B cell (primary cell): ENCODE data around the gene SOX8. TPM values are rescaled to one million over a fixed set of nuclear protein-coding genes. Genes with fewer than 3 reads are reported as not detected.
"Not testable (repeated sequence)": the region's sequence is repeated elsewhere in the genome, so short reads cannot be mapped to it uniquely, and the experiment has no call there.

ENCODE experiments used
- ATAC-seq: fragments of 200-7000 bp; cut with Tn5 transposase; one replicate; pipeline ENCODE4 v1.10.0; 2021; ENCODE audit warnings: low read depth, mild to moderate bottlenecking, moderate number of reproducible peaks, moderate library complexity
- CTCF ChIA-PET: fragments of 350-600 bp; sonication (Branson Sonifier 250); formaldehyde crosslinking; loops from one replicate; lab custom pipeline; 2021; ENCODE audit warnings: antibody characterized with exemption, inconsistent platforms; lab: Charles Lee
- POLR2A ChIA-PET: fragments of 350-600 bp; sonication (Branson Sonifier 250); formaldehyde crosslinking; loops from one replicate; lab custom pipeline; 2021; ENCODE audit warnings: antibody characterized with exemption; lab: Charles Lee
- DNase-seq: peaks from one replicate; pipeline ENCODE4 v3.0.0; 2013
- H2AFZ ChIP-seq: 2 replicates; pipeline ENCODE4 v1.6.1; 2012; ENCODE audit warnings: mild to moderate bottlenecking, low read depth, low read length; ENCODE audit not compliant: insufficient read depth, poor library complexity, severe bottlenecking
- H3K27ac ChIP-seq, 2 donors: 1 replicate in 1 of 2; 2 replicates in 1 of 2; pipeline ENCODE4 v1.5.1; 2012 to 2013; ENCODE audit warnings: low read length in 2 of 2, mild to moderate bottlenecking in 2 of 2, moderate library complexity in 1 of 2
- H3K27me3 ChIP-seq, 4 experiments: fragments of 200-600 bp in 1 of 4; sonication (generic) in 1 of 4; replicated peaks in 1 of 4; 1 replicate in 2 of 4; 2 replicates in 2 of 4; pipeline versions ENCODE4 v1.6.1 to v1.7.0; 2013 to 2016; ENCODE audit warnings: low read length in 3 of 4, mild to moderate bottlenecking in 2 of 4, mixed read lengths in 1 of 4, moderate library complexity in 1 of 4; ENCODE audit not compliant: insufficient read depth in 4 of 4, control insufficient read depth in 3 of 4; ENCODE audit errors: control extremely low read depth in 1 of 4
- H3K36me3 ChIP-seq, 2 experiments: replicated peaks in 1 of 2; 1 replicate in 1 of 2; 2 replicates in 1 of 2; pipeline versions ENCODE4 v1.6.1 to v1.7.1; 2013; ENCODE audit warnings: low read length in 1 of 2; ENCODE audit not compliant: insufficient read depth in 2 of 2, control insufficient read depth in 1 of 2; ENCODE audit errors: control extremely low read depth in 1 of 2, extremely low read depth in 1 of 2
- H3K4me1 ChIP-seq, 2 donors: fragments of 200-600 bp in 1 of 2; sonication (generic) in 1 of 2; 1 replicate in 1 of 2; 2 replicates in 1 of 2; pipeline versions ENCODE4 v1.5.1 to v1.6.1; 2013 to 2017; ENCODE audit warnings: low read length in 2 of 2; ENCODE audit not compliant: control insufficient read depth in 2 of 2, insufficient read depth in 2 of 2
- H3K4me2 ChIP-seq: replicated peaks from 2 replicates; pipeline ENCODE3; 2012; ENCODE audit warnings: mild to moderate bottlenecking, low read depth, low read length; ENCODE audit not compliant: poor library complexity, severe bottlenecking
- H3K4me3 ChIP-seq, 5 experiments: fragments of 200-600 bp in 1 of 5; sonication (generic) in 1 of 5; 1 replicate in 3 of 5; 2 replicates in 2 of 5; pipeline versions ENCODE4 v1.5.1 to v1.7.0; 2011 to 2016; ENCODE audit warnings: low read length in 4 of 5, mild to moderate bottlenecking in 4 of 5, low read depth in 2 of 5, control low read depth in 1 of 5, moderate library complexity in 1 of 5; ENCODE audit not compliant: insufficient read depth in 1 of 5; ENCODE audit errors: control extremely low read depth in 1 of 5, extremely low read depth in 1 of 5
- H3K79me2 ChIP-seq: fragments of 200-600 bp; sonication (generic); one replicate; pipeline ENCODE4 v1.6.0; 2016; ENCODE audit warnings: low read length; ENCODE audit not compliant: control insufficient read depth, insufficient read depth
- H3K9ac ChIP-seq: fragments of 200-600 bp; sonication (generic); 2 replicates; pipeline ENCODE4 v1.6.1; 2017; ENCODE audit warnings: mild to moderate bottlenecking, low read length, moderate library complexity
- H3K9me3 ChIP-seq, 3 donors: one replicate each; pipeline versions ENCODE4 v1.6.1 to v1.7.1; 2013; ENCODE audit warnings: low read length in 2 of 3; ENCODE audit not compliant: control insufficient read depth in 2 of 3, insufficient read depth in 1 of 3; ENCODE audit errors: control extremely low read depth in 1 of 3
- H4K20me1 ChIP-seq: 2 replicates; pipeline ENCODE4 v1.6.0; 2012; ENCODE audit warnings: mild to moderate bottlenecking, low read length; ENCODE audit not compliant: insufficient read depth, control insufficient read depth, poor library complexity, severe bottlenecking
- H3K27ac Mint-ChIP-seq: one replicate; pipeline ENCODE4 v1.8.0; 2021; ENCODE audit warnings: mixed read lengths
- H3K27me3 Mint-ChIP-seq: one replicate; pipeline ENCODE4 v1.8.0; 2021; ENCODE audit warnings: mixed read lengths
- H3K4me1 Mint-ChIP-seq: one replicate; pipeline ENCODE4 v1.8.0; 2021; ENCODE audit warnings: mixed read lengths
- H3K4me3 Mint-ChIP-seq: one replicate; pipeline ENCODE4 v1.8.0; 2021; ENCODE audit warnings: mixed read lengths
- H3K9me3 Mint-ChIP-seq: one replicate; pipeline ENCODE4 v1.8.0; 2022; ENCODE audit warnings: mixed read lengths; ENCODE audit not compliant: insufficient read depth
- EZH2 ChIP-seq: IDR thresholded peaks from 2 replicates; pipeline ENCODE4 v1.6.1; 2012; ENCODE audit warnings: borderline replicate concordance, low read depth, mild to moderate bottlenecking, moderate library complexity, low read length; ENCODE audit not compliant: insufficient read depth, poor library complexity, severe bottlenecking
- WGBS: methylation state at CpG from one replicate; pipeline ENCODE4 v1.1.5; 2013; ENCODE audit warnings: missing lambda C conversion rate; ENCODE audit not compliant: insufficient coverage; 5-methylcytosine and 5-hydroxymethylcytosine counted together
- intact Hi-C: fragments of 100-400 bp; cut with micrococcal nuclease; formaldehyde crosslinking; loops from one replicate; pipeline ENCODE4 v1.10.0; 2022
- polyA plus RNA-seq: library from polyadenylated mRNA; depleted of rRNA; stranded (reverse); fragments of >200 nt; gene quantifications from 2 replicates; pipeline ENCODE4 v1.2.3, GENCODE V29; 2012
- total RNA-seq, 2 donors: library from RNA; stranded (reverse); fragments of 120-200 nt in 1 of 2; gene quantifications; 1 replicate in 1 of 2; 2 replicates in 1 of 2; pipeline versions ENCODE4 v1.2.3 to v1.2.4, GENCODE V29; 2013 to 2022
- TF ChIP-seq, protein P1 (sequence below): fragments of 200-600 bp; IDR thresholded peaks from one replicate; pipeline ENCODE4 v1.8.0; 2022; ENCODE audit warnings: antibody characterized with exemption, mild to moderate bottlenecking

The SOX8 gene
- total and polyA plus RNA-seq, 2 donors (not counting 1 experiment from before 2014, with no cell fraction given) = 0.03 to 1.2 TPM

- Histone ChIP-seq H3K4me3 (no peak overlapping the region), H3K4me2 (no peak overlapping the region), H3K79me2 (peaks cover 26% of the 10 kb centered on the region), H4K20me1 (peaks cover 11% of the 10 kb centered on the region), H3K27ac (no peak overlapping the region), H2AFZ (no peak overlapping the region), H3K4me1 (no peaks in the 10 kb centered on the region), H3K9ac (no peak overlapping the region), H3K36me3 (peaks cover 0 to 27% of the 10 kb centered on the region in 2 experiments), H3K9me3 (no peaks in the 10 kb centered on the region), H3K27me3 (no peaks in the 10 kb centered on the region)
- Mint-ChIP-seq H3K27me3 (no peaks in the 10 kb centered on the region), H3K4me1 (no peaks in the 10 kb centered on the region), H3K9me3 (no peaks in the 10 kb centered on the region), H3K4me3 (no peak overlapping the region), H3K27ac (no peak overlapping the region)
- CTCF ChIA-PET = no interaction called here
- POLR2A ChIA-PET = no interaction called here
- intact Hi-C loops = no loop called here
- no peak for ATAC-seq
- WGBS = 86% methylated on average over 16 of the region's 22 CpGs
- no peak for DNase-seq
- no peak for TF ChIP-seq EZH2
These were observed 29.8 kb upstream of the SOX8 start for GRCh38 chr16:951660-952301.

- Histone ChIP-seq H3K36me3 (peaks cover 0 to 22% of the 10 kb centered on the region in 2 experiments), H3K4me2 (no peak overlapping the region), H2AFZ (no peak overlapping the region), H3K27ac (no peak overlapping the region), H3K79me2 (peaks cover 26% of the 10 kb centered on the region), H3K9me3 (no peaks in the 10 kb centered on the region), H4K20me1 (peaks cover 11% of the 10 kb centered on the region), H3K27me3 (no peaks in the 10 kb centered on the region), H3K4me1 (no peaks in the 10 kb centered on the region), H3K4me3 (no peak overlapping the region), H3K9ac (no peak overlapping the region)
- CTCF ChIA-PET = no interaction called here
- POLR2A ChIA-PET = no interaction called here
- no peak for TF ChIP-seq EZH2
- TF ChIP-seq, protein P1, sequence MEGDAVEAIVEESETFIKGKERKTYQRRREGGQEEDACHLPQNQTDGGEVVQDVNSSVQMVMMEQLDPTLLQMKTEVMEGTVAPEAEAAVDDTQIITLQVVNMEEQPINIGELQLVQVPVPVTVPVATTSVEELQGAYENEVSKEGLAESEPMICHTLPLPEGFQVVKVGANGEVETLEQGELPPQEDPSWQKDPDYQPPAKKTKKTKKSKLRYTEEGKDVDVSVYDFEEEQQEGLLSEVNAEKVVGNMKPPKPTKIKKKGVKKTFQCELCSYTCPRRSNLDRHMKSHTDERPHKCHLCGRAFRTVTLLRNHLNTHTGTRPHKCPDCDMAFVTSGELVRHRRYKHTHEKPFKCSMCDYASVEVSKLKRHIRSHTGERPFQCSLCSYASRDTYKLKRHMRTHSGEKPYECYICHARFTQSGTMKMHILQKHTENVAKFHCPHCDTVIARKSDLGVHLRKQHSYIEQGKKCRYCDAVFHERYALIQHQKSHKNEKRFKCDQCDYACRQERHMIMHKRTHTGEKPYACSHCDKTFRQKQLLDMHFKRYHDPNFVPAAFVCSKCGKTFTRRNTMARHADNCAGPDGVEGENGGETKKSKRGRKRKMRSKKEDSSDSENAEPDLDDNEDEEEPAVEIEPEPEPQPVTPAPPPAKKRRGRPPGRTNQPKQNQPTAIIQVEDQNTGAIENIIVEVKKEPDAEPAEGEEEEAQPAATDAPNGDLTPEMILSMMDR = no peak
- DNase-seq = no peak
- WGBS = 91% methylated on average over 12 of the region's 12 CpGs
- Mint-ChIP-seq H3K4me3 (no peak overlapping the region), H3K4me1 (no peaks in the 10 kb centered on the region), H3K27ac (no peak overlapping the region), H3K27me3 (no peaks in the 10 kb centered on the region), H3K9me3 (no peaks in the 10 kb centered on the region)
- intact Hi-C loops = no loop called here
- ATAC-seq = no peak
These were observed 29.2 kb upstream of the SOX8 start for GRCh38 chr16:952321-952720.

- H3K27me3 Mint-ChIP-seq, H3K4me3 ChIP-seq, H3K4me1 ChIP-seq, CTCF ChIA-PET, H3K9me3 Mint-ChIP-seq, H3K9ac ChIP-seq, H3K4me3 Mint-ChIP-seq, H3K27ac ChIP-seq, H3K4me2 ChIP-seq, intact Hi-C loops, H3K27me3 ChIP-seq, H3K4me1 Mint-ChIP-seq, DNase-seq, H3K27ac Mint-ChIP-seq, H2AFZ ChIP-seq, ATAC-seq, POLR2A ChIA-PET, H3K9me3 ChIP-seq: not testable (repeated sequence)
- Histone ChIP-seq H3K79me2 (peaks cover 26% of the 10 kb centered on the region), H3K36me3 (peaks cover 0 to 20% of the 10 kb centered on the region in 2 experiments), H4K20me1 (peaks cover 11% of the 10 kb centered on the region)
- 96% methylated on average over 2 of the region's 7 CpGs for WGBS
These were observed 27.8 kb upstream of the SOX8 start for GRCh38 chr16:953818-954217.
